ENCODE data around the gene KRT31.

DNA sequence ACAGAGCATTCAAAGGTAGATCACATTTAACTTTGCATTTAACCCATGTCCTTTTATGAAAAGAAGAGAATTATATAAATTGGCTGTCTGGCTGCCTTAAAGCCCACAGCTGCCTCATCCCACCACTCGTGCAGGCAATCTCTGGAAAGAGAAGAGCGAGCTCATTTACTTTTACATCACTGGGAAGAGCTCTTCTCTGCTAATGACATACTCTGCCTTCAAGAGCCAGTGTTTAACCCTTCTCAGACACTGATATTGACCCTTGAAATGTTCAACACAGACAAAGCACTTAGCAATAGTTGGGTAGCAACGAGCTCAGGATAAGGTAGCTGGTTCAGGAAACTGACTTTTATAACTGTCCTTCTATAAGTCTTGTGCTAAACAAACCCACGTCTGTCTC, 36.6 kb upstream of the KRT31 start:
- TF ChIP-seq, protein P1, sequence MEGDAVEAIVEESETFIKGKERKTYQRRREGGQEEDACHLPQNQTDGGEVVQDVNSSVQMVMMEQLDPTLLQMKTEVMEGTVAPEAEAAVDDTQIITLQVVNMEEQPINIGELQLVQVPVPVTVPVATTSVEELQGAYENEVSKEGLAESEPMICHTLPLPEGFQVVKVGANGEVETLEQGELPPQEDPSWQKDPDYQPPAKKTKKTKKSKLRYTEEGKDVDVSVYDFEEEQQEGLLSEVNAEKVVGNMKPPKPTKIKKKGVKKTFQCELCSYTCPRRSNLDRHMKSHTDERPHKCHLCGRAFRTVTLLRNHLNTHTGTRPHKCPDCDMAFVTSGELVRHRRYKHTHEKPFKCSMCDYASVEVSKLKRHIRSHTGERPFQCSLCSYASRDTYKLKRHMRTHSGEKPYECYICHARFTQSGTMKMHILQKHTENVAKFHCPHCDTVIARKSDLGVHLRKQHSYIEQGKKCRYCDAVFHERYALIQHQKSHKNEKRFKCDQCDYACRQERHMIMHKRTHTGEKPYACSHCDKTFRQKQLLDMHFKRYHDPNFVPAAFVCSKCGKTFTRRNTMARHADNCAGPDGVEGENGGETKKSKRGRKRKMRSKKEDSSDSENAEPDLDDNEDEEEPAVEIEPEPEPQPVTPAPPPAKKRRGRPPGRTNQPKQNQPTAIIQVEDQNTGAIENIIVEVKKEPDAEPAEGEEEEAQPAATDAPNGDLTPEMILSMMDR (IDR thresholded peaks at IDR 0.05): no peak
- no peak for TF ChIP-seq POLR2AphosphoS5 (IDR thresholded peaks at IDR 0.05)
- no peak for TF ChIP-seq POLR2A (IDR thresholded peaks at IDR 0.05)
